Esophagus (tissue), 2 donors: Measurements from ENCODE around the gene PPP4C. TPM values are rescaled to one million over a fixed set of nuclear protein-coding genes. Genes with fewer than 3 reads are reported as not detected.
"Not testable (repeated sequence)": the region's sequence is repeated elsewhere in the genome, so short reads cannot be mapped to it uniquely, and the experiment has no call there.

ENCODE experiments used
- H3K27ac ChIP-seq, 2 donors: one replicate each; pipeline ENCODE4 v1.5.1; 2013; ENCODE audit warnings: low read depth in 2 of 2, mild to moderate bottlenecking in 2 of 2, inconsistent platforms in 1 of 2, low read length in 1 of 2, moderate library complexity in 1 of 2
- H3K27me3 ChIP-seq, 2 donors: one replicate each; pipeline ENCODE4 v1.6.1; 2013; ENCODE audit warnings: low read length in 2 of 2, control low read depth in 1 of 2, mild to moderate bottlenecking in 1 of 2; ENCODE audit not compliant: insufficient read depth in 2 of 2, control insufficient read depth in 1 of 2
- H3K36me3 ChIP-seq, 2 donors: one replicate each; pipeline ENCODE4 v1.6.1; 2013; ENCODE audit warnings: low read length in 1 of 2; ENCODE audit not compliant: control insufficient read depth in 2 of 2, insufficient read depth in 2 of 2
- H3K4me1 ChIP-seq, 2 donors: one replicate each; pipeline ENCODE4 v1.6.1; 2013; ENCODE audit warnings: low read length in 1 of 2; ENCODE audit not compliant: control insufficient read depth in 2 of 2, insufficient read depth in 2 of 2
- H3K4me3 ChIP-seq, 2 donors: one replicate each; pipeline ENCODE4 v1.5.1; 2013; ENCODE audit warnings: low read length in 2 of 2, mild to moderate bottlenecking in 2 of 2, low read depth in 1 of 2, moderate library complexity in 1 of 2
- H3K9me3 ChIP-seq, 2 donors: one replicate each; pipeline ENCODE4 v1.6.1; 2013; ENCODE audit warnings: mild to moderate bottlenecking in 2 of 2, low read depth in 1 of 2, low read length in 1 of 2, moderate library complexity in 1 of 2; ENCODE audit not compliant: control insufficient read depth in 2 of 2, insufficient read depth in 1 of 2
- WGBS, 2 donors: extraction: QIAGEN DNeasy Blood & Tissue Kit; methylation state at CpG; one replicate each; pipeline ENCODE4 v1.1.7; 2013; 5-methylcytosine and 5-hydroxymethylcytosine counted together
- polyA plus RNA-seq, 2 donors: library from polyadenylated mRNA; stranded (reverse); fragments of 200-250 nt; gene quantifications; one replicate each; pipeline ENCODE4 v1.2.3, GENCODE V29; 2013
- donor health status: healthy with polysubstance abuse.
- donor health status: Bipolar disorder and iron deficiency.

Gene PPP4C
- polyA plus RNA-seq, 2 donors = 113 TPM

DNA sequence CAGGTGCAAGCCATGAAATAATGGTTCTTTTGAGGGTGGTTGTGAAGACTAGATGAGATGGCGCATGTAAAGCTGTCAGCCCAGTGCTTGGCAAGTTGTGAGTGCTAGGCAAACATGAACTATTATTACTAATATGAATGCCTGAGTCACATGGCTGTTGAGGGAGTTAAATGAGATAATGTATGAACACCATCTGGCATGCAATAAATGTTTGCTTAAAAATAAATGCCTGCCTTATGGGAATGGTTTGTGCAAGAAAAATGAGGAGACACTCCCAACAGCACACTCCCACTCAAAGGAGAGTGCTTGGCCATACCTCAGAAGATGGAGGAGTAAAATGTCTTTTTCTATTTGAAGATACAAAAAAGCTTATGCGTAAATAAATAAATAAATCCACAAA, 43.6 kb downstream of the PPP4C start:
- H3K4me3 ChIP-seq = no peak overlapping the region
- H3K4me1 ChIP-seq = peaks cover 3 to 19% of the 10 kb centered on the region in 2 donors
- no peaks in the 10 kb centered on the region for H3K27me3 ChIP-seq
- H3K27ac ChIP-seq = peak overlapping the region; percentile 11 to 95
- H3K36me3 ChIP-seq = peaks cover 12 to 22% of the 10 kb centered on the region in 2 donors
- 83 to 89% methylated on average over 2 of the region's 2 CpGs for WGBS, 2 donors
- no peaks in the 10 kb centered on the region for H3K9me3 ChIP-seq

DNA sequence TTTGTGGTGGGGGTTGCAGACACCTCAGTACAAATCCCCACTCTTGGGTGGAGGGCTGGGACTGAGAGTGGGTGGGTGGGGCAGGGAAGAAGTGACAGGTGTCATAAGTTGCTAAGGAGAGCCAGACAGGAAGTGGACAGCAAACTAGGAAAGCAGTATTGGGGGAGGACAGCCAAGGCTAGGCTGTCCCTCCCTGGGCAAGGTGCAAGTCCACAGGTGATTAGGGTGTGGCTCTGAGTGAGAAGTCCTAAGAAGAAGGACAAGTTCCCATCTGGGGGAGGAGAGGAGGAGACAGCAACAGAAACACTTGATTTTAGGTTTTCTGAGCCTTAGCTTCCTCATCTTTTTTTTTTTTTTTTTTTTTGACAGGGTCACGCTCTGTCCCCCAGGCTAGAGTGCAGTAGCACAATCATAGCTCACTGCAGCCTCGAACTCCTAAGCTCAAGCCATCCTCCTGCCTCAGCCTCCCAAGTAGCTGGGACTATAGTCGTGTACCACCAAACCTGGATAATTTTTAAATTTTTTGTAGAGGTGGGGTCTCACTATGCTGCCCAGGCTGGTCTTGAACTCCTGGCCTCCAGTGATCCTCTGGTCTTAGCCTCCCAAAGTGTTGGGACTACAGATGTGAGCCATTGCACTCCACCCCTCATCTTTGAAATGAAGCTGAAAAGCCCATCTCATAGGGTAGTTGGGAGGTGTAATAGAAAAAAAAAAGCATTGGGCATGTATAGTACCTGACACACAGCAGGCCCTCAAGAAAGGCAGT, 44.7 kb downstream of the PPP4C start:
- H3K4me1 ChIP-seq = peaks cover 3 to 15% of the 10 kb centered on the region in 2 donors
- H3K36me3 ChIP-seq = peaks cover 12 to 22% of the 10 kb centered on the region in 2 donors
- 83 to 94% methylated on average over 3 of the region's 3 CpGs for WGBS, 2 donors

DNA sequence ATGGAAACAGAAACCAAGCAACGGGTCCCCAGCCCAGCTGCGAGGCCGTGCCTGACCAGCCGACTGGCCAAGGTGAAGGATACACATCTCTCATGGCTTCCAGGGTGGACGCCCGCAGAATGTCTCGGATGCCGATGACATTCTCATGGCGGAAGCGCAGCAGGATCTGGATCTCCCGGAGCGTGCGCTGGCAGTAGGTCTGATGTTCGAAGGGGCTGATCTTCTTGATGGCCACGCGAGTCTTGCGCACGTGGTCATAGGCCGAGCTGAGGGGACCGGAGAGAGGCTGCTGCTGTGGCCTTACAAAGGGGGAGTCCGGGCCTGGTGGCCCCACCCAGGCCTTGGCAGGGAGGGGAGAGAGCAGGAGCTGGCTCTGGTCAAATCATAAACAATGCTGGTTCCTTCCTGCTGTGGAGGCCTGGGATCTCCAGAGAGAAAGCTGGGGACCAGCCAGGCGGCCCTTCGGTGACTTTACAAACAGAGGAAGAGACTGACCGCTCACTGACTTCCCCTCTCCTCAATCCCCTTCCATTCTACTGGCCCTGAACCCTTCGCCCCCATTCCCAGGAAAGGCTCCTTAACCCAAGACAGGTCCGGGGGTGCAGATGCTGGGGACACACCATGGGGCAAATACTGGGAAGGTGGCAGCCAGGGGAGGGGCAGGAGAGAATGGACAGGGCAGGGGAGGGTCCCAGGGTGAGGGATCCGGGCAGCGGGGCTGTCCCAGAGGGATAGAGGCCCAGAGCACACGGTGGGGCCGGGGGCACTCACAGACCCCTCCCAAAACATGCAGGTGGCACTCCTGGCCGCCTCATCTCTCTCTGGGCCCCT, 46.2 kb downstream of the PPP4C start:
- H3K27ac ChIP-seq = peak overlapping the region; percentile 86 to 95
- H3K27me3 ChIP-seq = no peaks in the 10 kb centered on the region
- peaks cover 6 to 16% of the 10 kb centered on the region in 2 donors for H3K36me3 ChIP-seq
- peak overlapping the region; percentile 59 to 78 for H3K4me3 ChIP-seq
- peaks cover 3 to 10% of the 10 kb centered on the region in 2 donors for H3K4me1 ChIP-seq
- no peaks in the 10 kb centered on the region for H3K9me3 ChIP-seq
- 49 to 54% methylated on average over 30 to 31 of the region's 31 CpGs for WGBS, 2 donors

More for the DNA sequence above, 44.7 kb downstream of the PPP4C start:
- Histone ChIP-seq H3K4me3 (no peak overlapping the region), H3K9me3 (no peaks in the 10 kb centered on the region), H3K27me3 (no peaks in the 10 kb centered on the region), H3K27ac (peak overlapping the region; percentile 14 to 95)

DNA sequence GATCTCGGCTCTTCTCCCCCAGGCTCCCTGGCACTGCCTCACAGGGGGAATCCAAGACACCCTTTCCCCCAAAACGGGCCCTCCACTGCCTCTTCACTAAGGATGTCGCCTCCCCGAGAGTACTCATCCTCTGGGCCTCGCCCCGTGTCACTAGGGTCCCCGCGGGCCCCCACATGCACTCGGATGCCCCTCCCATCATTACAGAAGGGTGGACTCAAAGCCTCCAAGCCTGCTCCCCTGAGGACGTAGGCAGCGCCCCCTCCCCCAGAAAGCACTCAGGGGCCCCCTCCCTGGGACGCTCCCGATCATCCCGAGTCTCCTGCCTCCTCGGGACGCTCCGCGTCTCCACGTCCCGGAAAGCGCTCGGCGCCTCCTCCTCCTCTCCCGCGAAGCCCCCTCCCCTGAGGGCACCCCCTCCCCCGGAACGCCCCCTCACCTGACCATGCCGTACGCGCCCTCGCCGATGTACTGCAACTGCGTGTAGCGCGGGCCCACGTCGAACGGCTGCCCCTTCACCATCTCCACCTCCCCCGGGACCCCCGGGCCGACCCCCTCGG, 46.9 kb downstream of the PPP4C start:
- 0 to 1% methylated on average over 31 to 42 of the region's 42 CpGs for WGBS, 2 donors
- Histone ChIP-seq H3K4me1 (peaks cover 3 to 10% of the 10 kb centered on the region in 2 donors), H3K27ac (peak overlapping the region; percentile 86 to 95), H3K9me3 (no peaks in the 10 kb centered on the region), H3K27me3 (no peaks in the 10 kb centered on the region), H3K4me3 (peak overlapping the region; percentile 59 to 78), H3K36me3 (peaks cover 5 to 11% of the 10 kb centered on the region in 2 donors)

DNA sequence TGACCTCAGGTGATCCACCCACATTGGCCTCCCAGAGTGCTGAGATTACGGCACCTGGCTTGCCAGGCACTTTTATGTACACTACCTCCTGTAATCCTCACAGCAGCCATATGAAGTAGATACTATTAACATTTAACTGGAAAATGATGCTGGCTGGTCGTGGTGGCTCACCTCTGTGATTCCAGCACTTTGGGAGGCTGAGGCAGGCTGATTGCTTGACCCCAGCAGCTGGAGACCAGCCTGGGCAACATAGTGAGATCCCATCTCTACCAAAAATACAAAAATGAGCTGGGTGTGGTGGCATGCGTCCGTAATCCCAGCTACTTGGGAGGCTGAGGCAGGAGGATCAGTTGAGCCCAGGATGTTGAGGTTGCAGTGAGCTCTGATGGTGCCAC, 49.2 kb downstream of the PPP4C start:
- H3K27me3 ChIP-seq = no peaks in the 10 kb centered on the region
- no peak overlapping the region for H3K4me3 ChIP-seq
- WGBS, 2 donors = 85 to 88% methylated on average over 4 of the region's 4 CpGs
- H3K9me3 ChIP-seq = no peaks in the 10 kb centered on the region
- H3K27ac ChIP-seq = no peak overlapping the region
- H3K4me1 ChIP-seq = peaks cover 0 to 8% of the 10 kb centered on the region in 2 donors
- peaks cover 0 to 2% of the 10 kb centered on the region in 2 donors for H3K36me3 ChIP-seq

DNA sequence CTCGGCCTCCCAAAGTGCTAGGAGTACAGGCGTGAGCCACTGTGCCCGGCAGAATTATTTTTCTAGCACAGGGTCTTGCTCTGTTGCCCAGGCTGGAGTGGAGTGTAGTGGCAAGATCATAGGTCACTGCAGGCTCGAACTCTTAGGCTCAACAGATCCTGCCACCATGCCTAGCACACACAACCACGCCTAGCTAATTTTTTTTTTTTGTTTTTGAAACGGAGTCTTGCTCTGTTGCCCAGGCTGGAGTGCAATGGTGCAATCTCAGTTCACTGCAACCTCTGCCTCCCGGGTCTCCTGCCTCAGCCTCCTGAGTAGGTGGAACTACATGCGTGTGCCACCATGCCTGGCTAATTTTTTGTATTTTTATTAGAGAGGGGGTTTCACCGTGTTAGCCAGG, 49.9 kb downstream of the PPP4C start:
- H3K27me3 ChIP-seq, H3K36me3 ChIP-seq, H3K4me1 ChIP-seq, H3K4me3 ChIP-seq, H3K27ac ChIP-seq, H3K9me3 ChIP-seq: not testable (repeated sequence)
- 88 to 95% methylated on average over 9 of the region's 9 CpGs for WGBS, 2 donors

DNA sequence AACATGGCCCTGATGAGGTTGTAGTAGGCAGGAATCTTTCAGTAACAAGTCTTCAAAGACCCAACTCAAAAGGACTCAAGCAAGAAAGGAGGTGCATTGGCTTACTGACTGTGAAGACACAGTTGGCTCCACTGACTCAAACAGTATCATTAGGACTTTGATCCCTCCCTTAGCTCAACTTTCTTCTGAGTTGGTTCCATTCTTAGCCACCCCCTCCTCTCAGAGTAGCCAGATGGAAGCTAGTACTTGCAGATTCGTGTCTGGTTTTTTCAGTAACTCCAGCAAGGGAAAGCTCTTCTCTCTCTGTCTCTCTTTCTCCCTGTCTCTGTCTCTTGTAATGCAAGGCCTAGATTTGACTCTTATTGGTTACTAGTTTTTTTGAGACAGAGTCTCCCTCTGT, 52.2 kb downstream of the PPP4C start:
- Histone ChIP-seq H3K4me3 (no peak overlapping the region), H3K36me3 (no peaks in the 10 kb centered on the region), H3K9me3 (no peaks in the 10 kb centered on the region), H3K4me1 (no peaks in the 10 kb centered on the region), H3K27me3 (no peaks in the 10 kb centered on the region), H3K27ac (no peak overlapping the region)
- 78 to 91% methylated on average over 1 of the region's 1 CpG for WGBS, 2 donors

DNA sequence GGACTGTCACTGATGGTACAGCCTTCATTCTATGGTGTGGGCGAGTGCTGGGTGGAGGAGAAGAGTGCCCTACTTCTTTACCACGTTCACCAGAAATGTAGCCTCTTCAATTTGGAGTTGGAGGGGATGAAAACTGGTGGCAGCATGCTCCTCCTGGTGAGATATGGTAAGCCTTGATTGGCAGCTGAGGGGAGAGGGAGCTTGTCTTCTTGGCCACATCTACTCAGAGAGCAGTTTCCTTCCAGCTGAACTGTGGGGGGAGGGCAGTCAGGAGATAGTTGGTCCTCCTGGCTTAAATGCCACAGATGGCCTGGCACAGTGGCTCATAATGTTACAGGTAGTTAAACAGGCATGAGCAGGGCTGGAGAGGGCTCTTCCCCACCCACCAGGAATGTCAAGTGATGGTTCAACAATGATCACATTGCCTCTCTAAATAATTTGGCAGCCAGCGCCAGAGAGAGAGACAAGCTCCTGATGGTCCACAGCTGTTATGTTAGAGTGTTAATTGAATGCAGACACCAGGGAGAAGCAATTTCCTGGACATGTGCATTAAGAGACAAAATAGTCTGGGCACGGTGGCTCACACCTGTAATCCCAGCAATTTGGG, 56.2 kb downstream of the PPP4C start:
- Histone ChIP-seq H3K27ac (no peak overlapping the region), H3K9me3 (no peaks in the 10 kb centered on the region), H3K4me1 (no peaks in the 10 kb centered on the region), H3K36me3 (no peaks in the 10 kb centered on the region), H3K4me3 (no peak overlapping the region), H3K27me3 (no peaks in the 10 kb centered on the region)
- WGBS, 2 donors = 67 to 76% methylated on average over 4 of the region's 4 CpGs

DNA sequence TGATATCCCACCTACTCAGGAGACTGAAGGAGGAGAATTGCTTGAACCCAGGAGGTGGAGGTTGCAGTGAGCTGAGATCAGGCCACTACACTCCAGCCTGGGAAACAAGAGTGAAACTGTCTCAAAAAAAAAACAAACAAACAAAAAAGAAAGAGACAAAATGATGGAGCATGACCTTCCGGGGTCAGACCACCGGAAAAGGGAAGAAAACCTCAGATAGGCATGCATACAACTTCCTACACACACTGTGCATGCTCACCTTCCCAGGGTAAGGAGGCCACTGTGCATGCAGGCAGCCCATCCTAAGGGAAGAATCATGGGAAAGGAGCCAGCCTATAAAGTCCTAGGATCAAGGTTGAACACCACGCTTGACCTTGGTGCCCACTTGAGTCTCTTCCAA, 56.8 kb downstream of the PPP4C start:
- Histone ChIP-seq H3K4me1 (no peaks in the 10 kb centered on the region), H3K27me3 (no peaks in the 10 kb centered on the region), H3K36me3 (no peaks in the 10 kb centered on the region), H3K4me3 (no peak overlapping the region), H3K27ac (no peak overlapping the region), H3K9me3 (no peaks in the 10 kb centered on the region)
- 77 to 80% methylated on average over 3 of the region's 3 CpGs for WGBS, 2 donors
